GM19468 (cell line): ENCODE measurements around the gene TRAPPC12.
"Not testable (repeated sequence)": the region's sequence is repeated elsewhere in the genome, so short reads cannot be mapped to it uniquely, and the experiment has no call there.

Experiments
- ATAC-seq: cut with Tn5 transposase; IDR thresholded peaks from one replicate; pipeline ENCODE4 v1.9.1; 2021; ENCODE audit warnings: mild to moderate bottlenecking, moderate library complexity, moderate number of reproducible peaks; ENCODE audit not compliant: unreplicated experiment; ENCODE audit errors: extremely low read depth

TRAPPC12 gene

DNA sequence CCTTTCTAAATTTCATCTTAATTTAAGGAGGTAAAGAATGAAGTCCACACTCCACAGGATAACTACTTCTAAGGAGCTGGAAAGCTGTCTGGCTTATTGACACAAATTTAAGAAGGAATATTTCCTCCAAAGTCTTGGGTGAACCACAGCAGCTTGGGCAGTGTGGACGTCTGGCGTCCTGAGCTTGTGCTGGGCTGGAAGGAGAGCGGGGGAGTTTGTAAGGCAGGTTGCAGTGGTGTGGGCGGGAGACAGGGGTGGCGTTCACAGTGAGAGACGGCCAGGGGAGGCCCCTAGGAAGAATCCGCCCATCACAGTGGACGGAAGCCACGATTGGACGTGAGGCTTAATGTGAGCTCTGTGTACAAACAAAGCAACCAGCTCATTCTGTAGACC lies 114.1 kb downstream of the TRAPPC12 start:
- no peak for ATAC-seq

GRCh38 chr2:3494984-3495666 lies 115.6 kb downstream of the TRAPPC12 start:
- no peak for ATAC-seq

DNA sequence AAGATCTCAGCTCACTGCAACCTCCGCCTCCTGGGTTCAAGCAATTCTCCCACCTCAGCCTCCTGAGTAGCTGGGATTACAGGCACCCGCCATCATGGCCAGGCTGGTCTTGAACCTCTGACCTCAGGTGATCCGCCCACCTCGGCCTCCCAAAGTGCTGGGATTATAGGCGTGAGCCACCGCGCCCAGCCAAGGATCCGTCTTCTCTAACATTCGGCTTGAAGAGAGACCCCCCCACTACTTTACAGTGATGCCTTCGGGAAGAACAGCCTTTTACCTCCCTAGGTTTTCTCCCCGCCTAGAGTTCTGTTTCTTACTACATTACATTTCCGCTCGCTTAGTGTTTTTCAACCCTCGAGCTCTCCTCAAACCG lies 117.2 kb downstream of the TRAPPC12 start:
- ATAC-seq, result not testable (repeated sequence)

- ATAC-seq, result no peak
These were observed 119.4 kb downstream of the TRAPPC12 start for GRCh38 chr2:3498783-3499394.

DNA sequence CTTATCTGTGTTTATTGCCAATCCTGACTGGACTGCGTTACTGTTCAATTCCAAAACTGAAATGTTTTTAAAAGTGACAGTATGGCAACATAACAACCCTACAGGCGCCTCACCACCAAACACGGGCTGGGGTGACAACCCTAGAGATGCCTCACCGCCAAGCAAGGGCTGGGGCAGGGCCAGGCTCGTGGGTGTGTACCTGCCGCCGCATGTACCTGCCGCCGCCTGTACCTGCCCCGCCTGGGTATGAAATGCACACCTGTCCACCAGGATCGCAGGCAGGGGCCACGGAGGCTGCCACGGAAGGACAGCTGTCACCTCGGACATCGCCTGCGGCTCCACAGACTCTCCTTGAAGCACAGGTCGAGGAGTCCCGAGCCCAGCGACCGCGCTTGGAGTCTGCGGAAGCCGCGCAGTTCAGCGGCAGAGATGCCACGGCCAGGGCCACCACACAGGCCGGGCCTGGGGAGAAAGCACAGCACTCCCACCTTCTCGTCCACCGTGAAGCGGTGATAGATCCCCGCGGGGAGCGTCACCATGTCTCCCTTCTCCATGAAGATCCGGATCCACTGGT lies 120.9 kb downstream of the TRAPPC12 start:
- ATAC-seq, result no peak

DNA sequence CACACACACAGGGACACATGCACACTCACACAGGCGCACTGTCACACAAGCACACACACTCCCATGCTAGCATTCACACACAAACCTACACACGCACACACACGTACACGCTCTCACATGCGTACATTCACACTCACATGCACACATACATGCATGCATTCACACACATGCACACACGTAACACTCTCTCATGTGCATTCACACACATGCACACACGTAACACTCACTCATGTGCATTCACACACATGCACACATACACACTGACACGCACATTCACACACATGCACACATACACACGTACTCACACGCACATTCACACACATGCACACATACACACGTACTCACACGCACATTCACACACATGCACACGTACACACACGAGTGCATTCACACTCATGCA lies 123.6 kb downstream of the TRAPPC12 start:
- no peak for ATAC-seq

- ATAC-seq, result no peak
These were observed 124.0 kb downstream of the TRAPPC12 start for GRCh38 chr2:3503483-3503882.

DNA sequence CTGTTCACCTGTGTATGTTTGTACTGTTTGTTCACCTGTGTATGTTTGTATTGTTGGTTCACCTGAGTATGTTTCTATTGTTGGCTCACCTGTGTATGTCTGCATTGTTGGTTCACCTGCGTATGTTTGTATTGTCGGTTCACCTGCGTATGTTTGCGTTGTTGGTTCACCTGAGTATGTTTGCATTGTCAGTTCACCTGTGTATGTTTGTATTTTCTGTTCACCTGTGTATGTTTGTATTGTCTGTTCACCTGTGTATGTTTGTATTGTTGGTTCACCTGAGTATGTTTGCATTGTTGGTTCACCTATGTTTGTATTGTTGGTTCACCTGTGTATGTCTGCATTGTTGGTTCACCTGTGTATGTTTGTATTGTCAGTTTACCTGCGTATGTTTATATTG lies 125.2 kb downstream of the TRAPPC12 start:
- no peak for ATAC-seq

- no peak for ATAC-seq
These were observed 126.3 kb downstream of the TRAPPC12 start for GRCh38 chr2:3505771-3506170.

GRCh38 chr2:3512086-3512485 lies 132.6 kb downstream of the TRAPPC12 start:
- ATAC-seq, result no peak

DNA sequence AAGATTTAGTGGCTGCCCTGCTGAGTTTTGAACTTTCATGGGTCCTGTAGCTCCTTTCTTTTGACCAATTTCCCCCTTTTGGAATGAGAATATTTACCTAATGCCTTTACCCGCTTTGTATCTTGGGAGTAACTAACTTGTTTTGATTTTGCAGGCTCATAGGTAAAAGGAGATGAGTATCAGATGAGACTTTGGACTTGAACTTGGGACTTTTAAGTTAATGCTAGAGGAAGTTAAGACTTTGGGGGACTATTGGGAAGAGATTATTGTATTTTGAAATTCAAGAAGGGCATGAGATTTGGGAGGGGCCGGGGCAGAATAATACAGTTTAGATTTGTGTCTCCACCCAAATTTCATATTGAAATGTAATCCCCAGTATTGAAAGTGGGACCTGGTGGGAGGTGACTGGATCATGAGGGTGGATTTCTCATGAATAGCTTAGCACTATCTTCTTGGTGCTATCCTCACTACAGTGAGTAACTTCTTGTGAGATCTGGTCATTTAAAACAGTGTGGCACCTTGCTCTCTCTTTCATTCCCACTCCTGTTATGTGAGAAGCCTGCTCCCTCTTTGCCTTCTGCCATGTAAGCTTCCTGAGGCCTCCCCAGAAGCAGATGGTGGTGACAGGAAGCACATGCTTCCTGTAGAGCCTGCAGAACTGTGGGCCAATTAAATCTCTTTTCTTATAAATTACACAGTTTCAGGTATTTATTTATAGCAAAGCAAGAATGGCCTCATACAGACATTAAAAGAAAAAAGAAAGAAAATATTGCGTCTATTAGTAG lies 133.7 kb downstream of the TRAPPC12 start:
- ATAC-seq, result no peak

- not testable (repeated sequence) for ATAC-seq
These were observed 135.9 kb downstream of the TRAPPC12 start for GRCh38 chr2:3515438-3515837.

DNA sequence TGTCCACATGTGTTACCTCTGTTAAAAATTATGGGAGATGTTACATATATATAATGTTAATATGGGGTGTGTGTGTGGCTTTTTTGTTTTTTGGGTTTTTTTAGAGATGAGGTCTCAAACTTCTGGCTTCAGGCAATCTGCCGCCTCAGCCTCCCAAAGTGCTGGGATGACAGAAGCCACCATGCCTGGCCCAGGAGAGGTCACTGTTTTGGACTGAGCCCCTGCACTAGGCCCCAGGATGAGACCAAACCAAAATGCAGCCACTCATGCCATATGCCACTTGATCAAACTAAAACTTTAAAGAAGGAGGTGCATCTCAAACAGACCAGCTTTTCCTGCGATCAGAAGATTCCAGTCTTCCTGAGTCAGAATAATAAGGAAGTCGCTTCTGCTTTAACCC lies 137.3 kb downstream of the TRAPPC12 start:
- no peak for ATAC-seq

DNA sequence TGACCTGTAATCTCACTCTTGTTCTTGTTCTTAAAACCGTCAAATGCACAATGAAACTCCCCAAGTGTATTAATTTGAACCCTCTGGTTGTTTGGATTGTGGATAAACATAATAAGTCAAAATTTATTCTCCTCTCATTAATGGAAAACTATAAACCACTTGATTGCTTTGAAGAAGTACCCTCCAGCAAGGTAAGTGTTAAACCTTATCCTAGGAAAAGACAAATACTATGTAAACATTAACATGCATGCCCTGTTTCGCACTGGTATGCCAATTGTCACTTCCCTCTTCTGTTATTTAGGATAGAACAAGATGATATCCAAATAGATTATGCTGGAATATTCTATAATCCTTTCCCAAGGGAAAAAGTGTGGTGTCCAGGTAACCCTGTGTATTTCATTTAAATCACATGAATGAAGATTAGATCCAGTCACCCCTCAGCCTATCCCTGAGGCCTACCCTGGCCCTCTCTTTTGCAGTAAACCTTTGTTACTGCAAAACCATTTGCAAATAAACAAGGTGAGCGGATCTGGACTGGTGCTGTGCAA lies 138.5 kb downstream of the TRAPPC12 start:
- no peak for ATAC-seq

DNA sequence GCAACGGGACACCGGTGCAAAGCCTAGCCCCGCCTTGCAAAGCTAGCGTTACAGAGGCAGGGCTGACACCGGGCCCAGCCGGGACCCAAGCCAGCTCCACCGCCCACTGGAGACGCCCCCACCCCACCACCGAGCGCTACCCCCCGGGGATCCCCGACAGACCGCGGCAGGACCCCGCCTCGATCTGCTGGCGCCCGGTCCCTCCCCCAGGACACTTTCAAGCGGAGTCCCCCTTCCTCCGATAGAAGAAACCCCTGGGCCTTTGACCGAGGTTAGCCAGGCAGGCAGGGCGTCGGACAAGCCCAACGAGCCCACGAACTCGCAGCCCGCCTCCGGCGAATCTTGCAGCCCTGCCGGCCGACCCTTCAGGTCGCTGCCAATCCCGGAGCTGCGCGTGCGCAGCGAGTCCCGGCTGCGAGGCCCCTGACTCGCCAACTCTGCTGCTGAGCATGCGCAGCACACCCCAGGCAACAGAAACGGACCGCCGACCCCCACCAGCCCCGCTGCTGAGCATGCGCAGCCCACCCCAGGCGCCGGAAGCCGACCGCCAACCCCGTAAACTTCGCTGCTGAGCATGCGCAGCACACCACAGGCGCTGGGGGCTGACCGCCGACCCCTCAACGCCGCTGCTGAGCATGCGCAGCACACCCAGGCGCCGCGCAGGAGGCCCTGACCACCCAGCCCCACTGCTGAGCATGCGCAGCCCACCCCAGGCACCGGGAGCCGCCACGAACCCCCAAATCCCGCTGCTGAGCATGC lies 139.2 kb downstream of the TRAPPC12 start:
- peak; percentile 93 for ATAC-seq

- peak; percentile 27 for ATAC-seq
These were observed 140.0 kb downstream of the TRAPPC12 start, which contains the start of gene ADI1 for GRCh38 chr2:3519255-3520205. Gene ADI1, minus strand, starts transcription at chr2:3519531. Its CDS starts 44 bp downstream, at chr2:3519487.

- ATAC-seq, result no peak
These were observed 141.1 kb downstream of the TRAPPC12 start for GRCh38 chr2:3520591-3520990.

DNA sequence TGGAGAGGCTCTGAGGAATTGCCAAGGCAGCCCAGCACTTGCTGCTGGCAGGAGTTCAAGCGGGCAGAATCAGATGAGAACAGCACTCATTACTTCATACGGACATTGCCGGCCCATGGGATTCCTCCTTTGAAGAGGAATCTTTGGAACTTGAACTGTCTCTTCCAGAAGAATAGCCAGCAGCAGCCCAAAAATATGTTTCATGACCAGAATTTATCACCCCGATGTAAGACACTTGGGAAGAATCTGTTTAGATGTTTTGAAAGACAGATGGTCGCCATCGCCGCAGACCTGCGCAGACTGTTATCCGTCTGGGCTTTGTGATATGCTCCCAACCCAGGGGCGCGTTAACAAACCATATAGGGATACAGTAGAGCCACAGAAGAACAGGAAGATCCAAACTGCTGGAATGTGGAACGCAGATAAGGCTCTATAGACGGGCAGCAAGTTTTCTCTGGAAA lies 143.5 kb downstream of the TRAPPC12 start:
- ATAC-seq, result no peak

DNA sequence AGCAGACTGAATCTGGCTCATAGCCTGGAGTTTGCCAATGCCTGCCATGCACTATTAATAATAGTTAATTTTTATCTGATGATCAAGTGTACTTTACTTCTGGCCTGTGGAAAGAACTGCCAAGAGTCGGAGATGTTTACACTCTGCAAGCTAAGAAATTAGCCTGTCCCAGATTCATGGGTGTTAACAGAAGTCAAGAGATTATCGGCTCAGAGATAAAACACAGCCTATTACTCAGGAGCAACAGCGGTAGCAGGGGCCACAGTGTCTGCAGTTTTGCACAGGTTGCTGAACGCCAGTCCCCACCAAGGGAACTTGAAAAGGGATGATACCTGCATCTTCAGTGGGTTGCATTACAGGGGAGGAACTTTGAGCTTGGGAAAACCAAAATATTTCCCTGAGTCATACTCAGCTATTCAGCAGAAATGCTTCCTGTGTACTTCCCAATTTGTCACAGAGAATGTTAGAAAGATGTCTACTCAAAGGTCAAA lies 144.1 kb downstream of the TRAPPC12 start:
- ATAC-seq, result no peak
